Umbilical cord (tissue), 2 donors: Measurements from ENCODE around the gene STK11IP. TPM values are rescaled to one million over a fixed set of nuclear protein-coding genes. Genes with fewer than 3 reads are reported as not detected.

Source experiments
- DNase-seq: peaks from one replicate; pipeline ENCODE4 v3.0.0-alpha.2; 2015; ENCODE audit warnings: low spot score
- total RNA-seq: library from RNA; depleted of rRNA; stranded (reverse); fragments of >200 nt; gene quantifications from one replicate; pipeline ENCODE4 v1.2.3, GENCODE V29; 2014; ENCODE audit warnings: low replicate concordance; ENCODE audit not compliant: insufficient read depth

Gene STK11IP
- total RNA-seq, 1 donor from 2014 or later, result 3.6 TPM

DNA sequence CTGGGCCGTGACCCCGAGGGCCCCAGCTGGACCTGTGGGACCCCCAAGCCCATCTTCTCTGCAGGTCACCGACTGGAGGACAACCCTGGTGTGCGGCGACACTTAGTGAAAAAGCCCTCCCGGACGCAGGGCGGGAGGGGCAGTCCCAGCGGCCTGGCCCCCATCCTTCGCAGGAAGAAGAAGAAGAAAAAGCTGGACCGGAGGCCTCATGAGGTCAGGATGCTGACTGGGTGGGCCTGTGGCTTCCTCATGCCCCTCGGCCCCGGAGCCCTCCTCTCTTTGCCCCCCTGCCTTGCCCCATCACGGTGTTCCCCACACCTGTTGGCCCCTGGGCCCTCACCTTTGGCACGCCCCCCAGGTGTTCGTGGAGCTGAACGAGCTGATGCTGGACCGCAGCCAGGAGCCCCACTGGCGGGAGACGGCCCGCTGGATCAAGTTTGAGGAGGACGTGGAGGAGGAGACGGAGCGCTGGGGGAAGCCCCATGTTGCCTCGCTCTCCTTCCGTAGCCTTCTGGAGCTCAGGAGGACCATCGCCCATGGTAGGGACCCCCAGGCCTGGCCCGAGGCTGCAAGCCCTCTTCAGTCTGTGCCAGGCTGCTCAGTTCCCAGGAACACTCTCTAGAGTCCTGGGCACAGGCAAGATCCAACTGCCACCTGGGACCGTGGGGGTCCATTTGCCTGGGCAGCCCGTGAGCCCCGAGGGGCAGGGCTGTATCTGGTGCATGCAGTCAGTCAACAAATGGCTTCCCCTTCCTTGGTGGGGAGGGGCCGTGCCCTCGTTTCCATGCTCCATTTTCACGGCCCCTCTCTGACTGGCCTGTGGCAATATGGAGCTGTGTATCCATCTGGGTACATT, 34.5 kb downstream of the STK11IP start:
- DNase-seq, result no peak

DNA sequence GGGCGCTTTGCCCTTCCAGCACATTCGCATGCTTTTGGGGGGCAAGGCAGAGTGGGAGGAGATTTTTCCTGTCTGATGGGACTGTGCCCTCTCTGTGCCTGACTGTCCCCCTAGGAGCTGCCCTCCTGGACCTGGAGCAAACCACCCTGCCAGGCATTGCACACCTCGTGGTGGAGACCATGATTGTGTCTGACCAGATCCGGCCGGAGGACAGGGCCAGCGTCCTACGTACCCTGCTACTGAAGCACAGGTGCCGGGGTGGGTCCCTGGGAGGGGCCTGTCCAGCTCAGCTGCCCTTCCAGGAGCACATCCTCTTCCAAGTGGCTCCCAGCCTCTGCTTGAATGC, 35.1 kb downstream of the STK11IP start:
- DNase-seq, result no peak

DNA sequence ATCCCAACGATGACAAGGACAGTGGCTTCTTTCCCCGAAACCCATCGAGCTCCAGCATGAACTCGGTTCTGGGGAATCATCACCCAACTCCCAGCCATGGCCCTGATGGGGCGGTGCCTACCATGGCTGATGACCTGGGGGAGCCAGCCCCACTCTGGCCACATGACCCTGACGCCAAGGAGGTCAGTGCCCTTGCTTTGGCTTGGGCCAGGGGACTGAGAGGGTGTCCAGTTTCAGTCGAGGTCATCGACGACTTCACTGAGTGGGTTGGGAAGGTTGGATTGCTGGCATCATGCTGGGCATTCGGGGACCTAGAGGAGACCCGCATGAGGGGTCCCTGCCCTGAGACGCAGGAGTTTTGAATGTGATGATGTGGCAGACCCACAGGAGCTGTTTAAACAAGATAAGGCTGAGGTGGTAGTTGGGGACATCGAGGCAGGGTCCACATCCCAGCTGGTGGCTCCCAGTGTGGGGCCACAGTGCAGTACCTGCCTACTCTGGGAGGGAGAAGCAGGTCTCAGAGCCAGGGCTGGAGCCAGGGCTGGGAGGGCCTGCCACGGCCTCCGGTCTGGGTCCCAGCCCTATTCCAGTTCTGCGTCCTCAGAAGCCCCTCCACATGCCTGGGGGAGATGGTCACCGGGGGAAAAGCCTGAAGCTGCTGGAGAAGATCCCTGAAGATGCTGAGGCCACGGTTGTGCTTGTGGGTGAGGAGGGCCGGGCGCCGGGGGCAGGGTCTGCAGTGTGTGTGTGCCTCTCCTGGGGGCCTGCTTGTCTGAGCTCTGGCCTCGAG, 35.8 kb downstream of the STK11IP start:
- DNase-seq, result no peak

DNA sequence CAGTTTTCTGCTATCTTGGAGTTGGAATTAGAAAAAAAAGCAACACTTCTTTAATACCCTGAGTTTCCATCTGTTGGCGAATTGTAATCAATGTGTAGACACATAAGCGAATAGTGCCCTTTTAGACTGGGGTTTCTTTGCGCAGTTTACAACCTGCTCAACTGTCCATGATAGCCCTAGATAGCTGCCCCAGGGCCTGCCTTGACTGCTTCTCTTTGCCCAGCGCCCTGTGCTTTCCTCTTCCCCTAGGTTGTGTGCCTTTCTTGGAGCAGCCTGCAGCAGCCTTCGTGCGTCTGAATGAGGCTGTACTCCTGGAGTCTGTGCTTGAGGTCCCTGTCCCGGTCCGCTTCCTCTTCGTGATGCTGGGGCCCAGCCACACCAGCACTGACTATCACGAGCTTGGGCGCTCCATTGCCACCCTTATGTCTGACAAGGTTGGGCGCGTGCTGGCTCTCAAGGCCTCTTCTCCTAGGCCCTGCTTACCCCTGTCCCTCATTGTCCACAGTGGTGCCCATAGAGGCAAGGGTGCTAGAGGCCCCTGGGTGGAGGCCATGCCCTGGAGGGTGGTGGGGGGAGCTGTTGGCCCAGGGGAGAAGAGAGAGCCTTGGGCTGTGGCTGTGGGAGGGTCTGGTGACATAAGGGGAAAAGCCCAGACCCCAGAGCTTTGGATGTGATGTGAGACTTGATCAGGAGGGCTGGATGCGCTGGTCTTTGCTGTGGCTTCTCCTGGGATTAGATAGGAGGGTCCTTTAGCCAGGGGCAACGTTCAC, 36.7 kb downstream of the STK11IP start:
- DNase-seq, result no peak

DNA sequence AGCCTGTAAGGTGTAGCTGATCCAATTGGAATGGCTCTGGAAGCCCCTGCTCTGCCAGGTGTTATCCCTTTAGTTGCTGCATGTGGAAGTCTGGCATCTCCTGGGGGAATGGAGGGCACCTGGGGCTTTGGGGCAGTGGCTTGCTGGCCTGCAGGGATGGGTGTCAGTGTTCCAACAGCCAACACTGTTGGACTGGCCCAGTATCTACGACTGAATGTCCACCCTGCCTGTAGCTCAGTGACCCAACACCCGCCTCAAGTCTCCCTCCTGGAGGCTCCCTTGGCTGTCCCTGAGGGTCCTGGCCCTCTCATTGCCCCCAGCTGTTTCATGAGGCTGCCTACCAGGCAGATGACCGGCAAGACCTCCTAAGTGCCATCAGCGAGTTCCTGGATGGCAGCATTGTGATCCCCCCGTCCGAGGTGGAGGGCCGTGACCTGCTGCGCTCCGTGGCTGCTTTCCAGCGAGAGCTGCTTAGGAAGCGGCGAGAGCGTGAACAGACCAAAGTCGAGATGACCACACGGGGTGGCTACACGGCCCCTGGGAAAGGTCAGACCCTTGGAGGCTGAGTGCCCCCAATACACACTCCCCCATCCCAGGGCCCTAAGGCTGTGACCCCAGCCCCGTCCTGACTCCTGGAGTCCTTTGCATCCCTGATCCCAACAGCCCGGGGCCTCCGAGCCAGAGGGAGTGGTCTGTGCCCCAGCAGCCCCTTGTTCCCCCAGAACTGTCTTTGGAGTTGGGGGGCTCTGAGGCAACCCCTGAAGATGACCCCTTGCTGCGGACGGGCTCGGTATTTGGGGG, 37.5 kb downstream of the STK11IP start:
- DNase-seq, result no peak

DNA sequence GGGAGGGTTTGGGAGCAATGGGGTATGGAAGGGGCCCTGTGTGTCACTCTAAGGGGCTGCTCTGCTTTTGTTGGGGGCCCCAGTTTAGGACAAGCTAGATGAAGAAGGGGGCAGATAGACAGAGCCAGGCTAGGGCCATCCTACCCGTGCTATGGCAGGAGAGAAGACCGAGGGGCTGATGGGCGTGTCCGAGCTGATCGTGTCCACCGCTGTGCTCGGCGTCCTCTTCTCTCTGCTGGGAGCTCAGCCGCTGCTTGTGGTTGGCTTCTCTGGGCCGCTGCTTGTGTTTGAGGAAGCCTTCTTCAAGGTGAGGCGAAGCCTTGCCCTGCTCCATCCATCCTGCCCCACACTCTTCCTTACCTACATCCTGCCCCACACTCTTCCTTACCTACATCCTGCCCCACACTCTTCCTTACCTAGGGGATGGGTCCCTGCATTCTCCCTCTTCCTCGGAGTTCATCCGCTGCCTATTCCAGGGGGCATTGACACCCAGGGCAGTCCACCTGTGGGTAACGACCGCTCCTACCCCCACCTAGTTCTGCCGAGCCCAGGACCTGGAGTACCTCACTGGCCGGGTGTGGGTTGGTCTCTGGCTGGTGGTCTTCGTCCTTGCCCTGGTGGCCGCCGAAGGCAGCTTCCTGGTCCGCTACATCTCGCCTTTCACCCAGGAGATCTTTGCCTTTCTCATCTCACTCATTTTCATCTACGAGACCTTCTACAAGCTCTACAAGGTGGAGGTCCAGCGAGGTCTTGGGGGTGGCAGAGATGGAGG, 38.7 kb downstream of the STK11IP start:
- no peak for DNase-seq

DNA sequence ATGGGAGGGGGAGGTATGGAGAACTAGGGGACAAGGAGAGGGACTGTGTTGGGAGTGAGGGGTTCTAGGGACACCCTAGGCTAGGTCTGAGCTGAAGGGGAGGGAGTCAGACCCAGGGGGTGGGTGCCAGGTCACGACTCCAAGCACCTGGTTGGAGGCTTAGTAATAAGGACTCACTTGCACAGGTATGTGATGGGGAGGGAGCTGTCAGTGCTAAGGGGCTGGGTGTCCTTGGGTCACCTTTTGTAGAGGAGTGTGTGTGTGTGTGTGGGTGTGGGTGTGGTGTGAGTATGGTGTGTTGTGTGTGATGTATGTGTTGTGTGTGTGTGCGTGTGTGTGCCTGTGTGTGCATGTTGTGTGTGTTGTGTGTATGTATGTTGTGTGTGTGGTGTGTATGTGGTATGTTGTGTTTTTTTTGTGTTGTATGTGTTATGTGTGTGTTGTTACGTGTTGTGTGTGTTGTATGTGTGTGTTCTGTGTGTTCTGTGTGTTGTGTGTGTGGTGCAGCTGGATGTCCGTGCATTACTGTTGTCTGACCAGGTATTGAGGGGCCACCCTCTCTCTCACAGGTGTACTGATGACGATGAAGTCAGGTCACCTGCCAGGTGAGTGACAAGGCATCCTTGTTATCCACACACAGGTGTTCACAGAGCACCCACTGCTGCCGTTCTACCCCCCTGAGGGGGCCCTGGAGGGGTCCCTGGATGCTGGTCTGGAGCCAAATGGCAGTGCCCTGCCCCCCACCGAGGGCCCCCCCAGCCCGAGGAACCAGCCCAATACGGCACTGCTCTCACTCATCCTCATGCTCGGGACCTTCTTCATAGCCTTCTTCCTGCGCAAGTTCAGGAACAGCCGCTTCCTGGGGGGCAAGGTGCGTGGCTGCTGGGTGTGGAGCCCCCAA, 39.5 kb downstream of the STK11IP start:
- no peak for DNase-seq

DNA sequence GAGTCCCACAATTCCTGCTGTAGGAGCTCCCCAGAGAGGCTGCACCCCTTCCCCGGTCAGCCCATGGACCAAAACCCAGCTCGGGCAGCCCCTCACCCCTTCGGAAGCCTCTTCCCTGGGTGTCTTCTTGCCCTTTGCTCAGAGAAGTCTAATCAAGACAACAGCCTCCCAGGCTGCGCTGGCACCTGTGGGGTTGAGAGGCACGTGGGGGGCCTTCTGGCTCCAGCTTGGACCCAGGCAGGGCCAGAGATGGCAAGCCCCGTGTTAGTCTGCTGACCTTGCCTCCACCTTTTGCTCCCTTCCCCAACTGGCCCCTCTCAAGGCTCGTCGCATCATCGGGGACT, 40.2 kb downstream of the STK11IP start:
- DNase-seq, result no peak

DNA sequence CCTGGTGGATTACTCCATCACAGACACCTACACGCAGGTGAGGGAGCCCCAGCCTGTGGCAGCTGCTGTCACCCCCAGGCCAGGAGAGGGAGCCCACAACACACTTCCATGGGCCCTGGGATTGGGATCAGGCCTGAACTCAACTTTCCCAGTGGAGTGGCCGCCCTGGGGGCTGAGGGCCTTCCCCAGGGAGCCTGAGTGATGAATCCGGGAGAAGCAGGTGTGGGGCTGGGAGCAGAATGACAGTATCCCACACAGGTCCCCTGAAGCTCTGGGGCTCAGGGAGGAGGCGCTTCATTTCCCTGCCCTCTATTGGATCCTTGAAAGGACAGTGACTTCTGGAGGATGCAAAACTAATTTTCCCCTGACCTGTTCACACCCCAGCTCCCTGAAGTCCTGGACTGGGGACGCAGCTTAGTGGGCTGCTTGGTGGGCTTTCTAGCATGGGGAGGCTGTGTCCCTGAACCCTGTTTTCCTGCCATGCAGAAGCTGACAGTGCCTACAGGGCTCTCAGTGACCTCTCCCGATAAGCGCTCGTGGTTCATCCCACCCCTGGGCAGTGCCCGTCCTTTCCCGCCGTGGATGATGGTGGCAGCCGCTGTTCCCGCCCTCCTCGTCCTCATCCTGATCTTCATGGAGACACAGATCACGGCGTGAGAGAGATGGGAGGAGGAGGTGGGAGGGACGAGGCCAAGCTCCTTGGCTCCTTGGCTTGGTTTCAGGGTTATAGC, 40.7 kb downstream of the STK11IP start:
- no peak for DNase-seq

DNA sequence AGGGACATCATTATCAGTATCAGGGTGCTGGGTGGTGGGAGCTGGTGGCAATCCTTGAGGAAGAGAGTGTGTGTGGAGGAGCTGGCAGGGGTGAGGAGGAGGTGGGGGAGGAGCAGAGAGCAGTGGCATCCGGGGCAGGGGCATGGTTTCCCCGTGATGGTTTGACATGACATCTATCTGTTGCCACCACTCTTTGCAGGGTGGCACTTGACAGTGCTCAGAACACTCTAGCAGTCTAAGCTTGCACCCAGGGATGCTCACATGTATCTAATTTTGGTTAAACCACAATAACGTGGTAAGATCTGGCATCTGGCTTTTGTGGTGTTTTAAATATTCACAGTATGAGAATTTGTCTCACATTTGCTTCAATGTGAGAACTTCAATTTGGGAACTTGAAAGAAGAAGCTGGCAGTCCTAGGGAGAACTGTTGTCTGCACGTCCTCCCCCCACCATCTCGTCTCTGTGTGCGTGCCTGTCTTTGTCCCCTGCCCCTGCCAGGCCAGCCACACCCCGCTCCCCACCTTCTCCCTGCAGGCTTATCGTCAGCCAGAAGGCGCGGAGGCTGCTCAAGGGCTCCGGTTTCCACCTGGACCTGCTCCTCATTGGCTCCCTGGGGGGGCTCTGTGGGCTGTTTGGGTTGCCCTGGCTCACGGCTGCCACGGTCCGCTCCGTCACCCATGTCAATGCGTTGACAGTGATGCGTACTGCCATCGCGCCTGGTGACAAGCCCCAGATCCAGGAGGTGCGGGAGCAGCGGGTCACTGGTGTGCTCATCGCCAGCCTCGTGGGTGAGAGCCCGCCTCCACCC, 41.5 kb downstream of the STK11IP start:
- DNase-seq, result no peak

DNA sequence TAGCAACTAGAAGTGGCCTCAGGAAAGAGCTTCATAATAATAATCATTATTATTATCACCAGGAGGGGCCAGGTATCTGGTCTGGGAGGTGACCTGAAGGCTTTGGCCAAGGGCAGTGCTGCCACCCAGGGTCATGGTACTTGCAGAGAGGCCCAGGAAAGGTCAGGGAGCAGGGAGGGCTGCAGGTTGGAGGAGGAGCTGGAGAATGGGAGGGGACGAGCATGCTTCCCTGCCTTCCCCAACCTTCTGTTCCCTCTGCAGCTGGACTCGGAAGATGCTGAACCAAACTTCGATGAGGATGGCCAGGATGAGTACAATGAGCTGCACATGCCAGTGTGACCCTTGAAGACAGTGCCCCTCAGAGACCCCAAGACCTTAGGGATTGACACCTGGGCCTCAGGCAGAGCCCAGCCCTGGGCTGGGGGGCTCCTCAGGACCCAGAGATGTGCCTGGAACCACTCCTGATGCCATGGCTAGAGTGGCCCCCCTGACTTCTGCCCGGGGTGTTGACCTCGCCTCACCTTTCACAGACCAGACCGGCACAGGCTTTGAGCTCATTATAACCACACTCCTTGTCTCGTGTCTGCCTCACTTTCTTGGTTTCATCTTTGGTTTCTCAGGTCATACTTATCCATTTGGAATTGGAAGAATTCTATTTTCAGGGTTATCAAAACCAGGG, 43.9 kb downstream of the STK11IP start:
- no peak for DNase-seq

DNA sequence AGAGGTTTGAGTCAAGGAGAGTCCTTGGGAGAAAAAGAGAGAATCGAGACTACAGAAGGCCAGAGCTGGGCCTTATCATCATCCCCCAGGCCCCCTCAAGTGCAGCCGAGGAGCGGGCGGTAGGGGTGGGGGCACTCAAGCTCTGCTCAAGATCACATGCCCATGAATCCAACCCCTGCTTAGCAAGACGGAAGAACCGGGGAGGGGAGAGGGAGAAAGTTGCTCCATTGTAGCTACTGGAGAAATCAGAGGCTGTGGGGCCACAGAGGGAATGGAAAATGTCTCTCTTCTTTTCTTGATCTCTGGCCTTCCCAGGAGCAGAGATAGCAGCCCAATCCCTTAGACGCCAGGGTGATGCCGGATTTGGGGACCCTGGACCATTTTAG, 44.4 kb downstream of the STK11IP start:
- DNase-seq, result peak; percentile 89

DNA sequence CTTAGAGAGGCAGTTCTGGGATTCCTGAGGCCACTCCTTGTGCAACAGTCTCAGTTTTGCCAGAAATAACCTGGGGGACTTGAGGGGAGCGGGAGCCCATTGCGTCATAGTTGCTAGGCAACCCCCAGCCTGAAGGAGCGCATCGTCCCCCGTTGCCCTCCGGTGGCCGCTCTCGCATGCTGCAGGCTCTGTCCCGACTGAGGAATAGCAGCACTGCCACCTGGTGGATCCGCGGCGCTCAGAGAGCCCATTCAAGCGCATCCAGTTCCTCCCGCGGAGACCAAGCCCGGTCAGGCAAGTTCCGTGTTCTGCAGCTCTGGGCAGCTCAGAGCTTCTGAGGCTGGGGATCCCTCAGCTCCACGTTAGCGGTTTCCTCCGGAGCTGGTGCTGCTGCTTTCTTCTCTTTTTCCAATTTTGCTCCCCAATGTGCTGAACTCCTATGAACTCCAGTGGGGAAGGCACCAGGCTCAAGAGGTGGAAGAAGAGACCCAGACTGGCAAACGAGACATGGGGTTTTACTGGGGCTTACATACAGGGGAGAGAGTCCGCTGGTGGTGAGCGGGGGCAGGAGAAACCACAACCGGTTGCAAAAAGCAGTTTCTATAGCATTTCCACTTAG, 44.9 kb downstream of the STK11IP start:
- peak; percentile 99 for DNase-seq

DNA sequence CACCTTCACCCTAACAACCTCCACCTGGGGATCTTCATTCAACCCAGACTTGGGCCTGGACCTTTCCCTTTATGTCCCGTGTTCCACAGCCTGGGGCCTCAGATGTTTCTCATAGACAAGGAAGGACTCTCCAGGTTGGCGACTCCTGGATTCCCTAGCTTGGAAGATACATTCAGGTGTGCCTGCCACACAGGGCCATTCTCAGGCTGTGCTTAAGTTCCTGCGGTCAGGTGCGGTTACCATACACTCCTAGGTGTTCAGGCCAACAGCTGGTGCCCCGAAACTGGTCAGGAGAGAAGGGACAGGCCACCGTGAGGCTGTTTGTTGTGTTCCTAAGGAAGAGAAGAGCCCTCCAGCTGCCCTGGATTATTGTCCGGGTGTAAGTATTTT, 45.4 kb downstream of the STK11IP start:
- DNase-seq, result no peak

DNA sequence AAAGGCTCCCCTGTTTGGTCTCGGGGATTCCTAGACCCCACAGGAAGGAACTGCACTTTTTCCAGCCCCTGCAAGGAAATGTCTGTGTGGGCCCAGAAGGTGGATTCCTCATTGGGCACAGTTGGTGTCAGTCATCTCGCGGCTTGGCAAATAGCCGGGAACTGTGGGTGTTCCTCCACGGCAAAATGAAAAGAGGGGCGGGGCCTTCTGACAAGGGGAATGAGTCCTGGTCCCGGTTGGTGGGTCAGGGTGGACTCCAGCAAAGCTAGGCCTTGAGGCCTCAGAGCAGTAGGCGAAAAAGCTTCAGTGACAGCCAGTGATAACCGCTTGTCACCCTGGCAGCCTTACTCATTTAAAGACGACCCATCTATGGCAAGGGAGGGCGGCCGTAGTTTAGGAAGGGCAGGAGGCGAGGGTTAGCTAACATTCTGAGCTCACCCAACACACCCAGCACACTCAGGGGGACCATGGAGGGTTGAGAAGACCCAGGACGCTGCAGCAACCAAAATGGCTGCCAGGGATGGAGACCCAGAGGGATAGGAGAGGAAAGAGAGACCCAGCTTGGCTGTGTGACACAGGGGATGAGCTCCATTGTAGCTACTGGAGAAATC, 46.2 kb downstream of the STK11IP start:
- DNase-seq, result no peak

DNA sequence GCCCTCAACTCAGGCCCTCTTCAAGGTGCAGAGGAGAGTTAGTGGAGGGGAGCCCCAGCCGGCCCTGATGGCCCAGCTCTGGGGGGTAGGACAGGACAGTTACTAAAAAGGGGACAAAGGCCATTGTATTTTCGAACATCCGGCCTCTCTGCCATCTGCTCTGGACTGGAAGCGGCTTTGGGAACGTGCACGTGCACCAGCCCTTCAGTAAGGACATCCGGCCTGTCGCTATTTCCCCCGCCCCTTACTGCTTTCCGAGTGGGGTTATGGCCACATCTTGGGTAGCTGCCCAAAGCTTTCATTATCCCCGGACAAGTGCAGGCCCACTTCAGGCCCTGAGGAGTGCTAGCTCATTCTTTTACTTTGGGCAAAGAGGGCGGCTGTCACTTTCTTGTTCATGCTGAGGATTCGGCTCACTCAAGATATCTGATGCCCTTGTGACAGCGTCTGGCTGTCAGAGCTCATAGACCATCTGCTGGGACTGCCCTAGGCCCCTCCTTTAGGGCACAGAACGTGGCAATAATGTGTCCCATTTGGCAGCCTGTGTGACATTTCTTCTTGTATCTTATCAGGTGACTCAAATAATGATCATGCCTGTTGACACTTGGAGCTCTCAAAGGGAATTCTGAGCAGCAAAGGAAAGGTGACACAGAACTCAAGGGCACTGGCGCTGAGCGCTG, 47.3 kb downstream of the STK11IP start:
- DNase-seq, result no peak
